HepG2 (cell line): ENCODE data around the gene COPS8. TPM values are rescaled to one million over a fixed set of nuclear protein-coding genes. Genes with fewer than 3 reads are reported as not detected.

Experiments
- ASH2L ChIP-seq: fragments of 300-600, 200-600 bp; sonication (generic); IDR thresholded peaks from 2 replicates; pipeline ENCODE4 v1.7.0; 2017; ENCODE audit warnings: low read depth, mild to moderate bottlenecking, moderate library complexity, mixed read lengths, low read length; ENCODE audit not compliant: insufficient read length
- EHMT2 ChIP-seq: fragments of 200-600 bp; sonication (generic); IDR thresholded peaks from 2 replicates; pipeline ENCODE4 v1.7.0; 2017; ENCODE audit warnings: antibody characterized with exemption, low read depth, low read length, borderline replicate concordance
- FUBP1 ChIP-seq: sonication (generic); formaldehyde crosslinking; IDR thresholded peaks from 2 replicates; pipeline ENCODE4 v1.5.1; 2020; ENCODE audit warnings: missing genetic modification reagents, mild to moderate bottlenecking, borderline replicate concordance
- GLI4 ChIP-seq: sonication (generic); formaldehyde crosslinking; IDR thresholded peaks from 2 replicates; pipeline ENCODE4 v1.5.1; 2020; ENCODE audit warnings: missing genetic modification reagents, mild to moderate bottlenecking, moderate library complexity, borderline replicate concordance
- PAX8 ChIP-seq: sonication (generic); formaldehyde crosslinking; IDR thresholded peaks from 2 replicates; pipeline ENCODE4 v1.8.0; 2022; ENCODE audit warnings: mild to moderate bottlenecking, missing genetic modification reagents, borderline replicate concordance
- POLR2AphosphoS5 ChIP-seq: IDR thresholded peaks from 2 replicates; pipeline ENCODE4 v1.6.1; 2012; ENCODE audit warnings: low read depth, low read length
- POLR2G ChIP-seq: fragments of 200-400 bp; formaldehyde crosslinking; IDR thresholded peaks from 2 replicates; pipeline ENCODE4 v1.6.1; 2018; ENCODE audit warnings: mild to moderate bottlenecking, low read depth, low read length, moderate library complexity
- RERE ChIP-seq: IDR thresholded peaks from 2 replicates; pipeline ENCODE4 v1.6.1; 2016; ENCODE audit warnings: low read depth, missing genetic modification reagents, missing compliant biosample characterization
- SMYD3 ChIP-seq: sonication (generic); formaldehyde crosslinking; IDR thresholded peaks from 2 replicates; pipeline ENCODE4 v1.8.1; 2023; ENCODE audit warnings: mild to moderate bottlenecking, missing genetic modification reagents
- WIZ ChIP-seq: sonication (generic); formaldehyde crosslinking; IDR thresholded peaks from 2 replicates; pipeline ENCODE4 v1.5.1; 2020; ENCODE audit warnings: mild to moderate bottlenecking, missing genetic modification reagents
- ZBTB4 ChIP-seq: sonication (generic); formaldehyde crosslinking; IDR thresholded peaks from 2 replicates; pipeline ENCODE4 v1.4.0; 2020; ENCODE audit warnings: missing genetic modification reagents, mild to moderate bottlenecking, borderline replicate concordance
- ZMYM4 ChIP-seq: sonication (generic); formaldehyde crosslinking; IDR thresholded peaks from 2 replicates; pipeline ENCODE4 v1.8.1; 2023; ENCODE audit warnings: mild to moderate bottlenecking, missing genetic modification reagents
- ZNF331 ChIP-seq: sonication (generic); formaldehyde crosslinking; IDR thresholded peaks from 2 replicates; pipeline ENCODE4 v1.4.0; 2020; ENCODE audit warnings: missing genetic modification reagents
- ZNF431 ChIP-seq: sonication (generic); formaldehyde crosslinking; IDR thresholded peaks from 2 replicates; pipeline ENCODE4 v1.9.0; 2022; ENCODE audit warnings: missing genetic modification reagents, low read depth, mild to moderate bottlenecking, borderline replicate concordance
- ZNF550 ChIP-seq: sonication (generic); formaldehyde crosslinking; IDR thresholded peaks from 2 replicates; pipeline ENCODE4 v1.4.0; 2020; ENCODE audit warnings: mild to moderate bottlenecking, missing genetic modification reagents, borderline replicate concordance
- ZNF746 ChIP-seq: sonication (generic); formaldehyde crosslinking; IDR thresholded peaks from 2 replicates; pipeline ENCODE4 v1.8.0; 2022; ENCODE audit warnings: mild to moderate bottlenecking, missing genetic modification reagents
- ZNF878 ChIP-seq: sonication (generic); formaldehyde crosslinking; IDR thresholded peaks from 2 replicates; pipeline ENCODE4 v1.8.1; 2023; ENCODE audit warnings: mild to moderate bottlenecking, missing genetic modification reagents, moderate library complexity
- polyA plus RNA-seq, 8 experiments: library from polyadenylated mRNA; depleted of rRNA in 3 of 8; stranded (reverse) in 7 of 8; unstranded in 1 of 8; fragments of >200 nt; fragmentation: Illumina TruSeq in 4 of 8; extraction: Trizol in 4 of 8; gene quantifications; 2 replicates each; pipeline versions ENCODE4 v1.2.1 to v1.2.3, GENCODE V29; 2011 to 2016; ENCODE audit warnings: low read depth in 4 of 8, missing spikeins in 1 of 8, mixed read lengths in 1 of 8; ENCODE audit not compliant: insufficient read depth in 1 of 8
- total RNA-seq, 5 experiments: library from RNA; depleted of rRNA; stranded (reverse); fragments of >200 nt; fragmentation: Illumina TruSeq; extraction: Trizol; gene quantifications; 2 replicates each; pipeline ENCODE4 v1.2.3, GENCODE V29; 2016; ENCODE audit warnings: low read depth in 1 of 5

The COPS8 gene
- total and polyA plus RNA-seq, 2 of the 13 experiments (the other 11 are each of a cell fraction or from before 2014, with no cell fraction given) = 86.3 to 96.6 TPM

GRCh38 chr2:237085248-237086221 is at the start of gene COPS8 (continued):
- TF ChIP-seq FUBP1 (CRISPR knock-in tag) = no peak
- TF ChIP-seq ZBTB4 (CRISPR knock-in tag) = peak; percentile 95
- TF ChIP-seq ZMYM4 (CRISPR knock-in tag) = peak; percentile 100
- no peak for TF ChIP-seq EHMT2
- TF ChIP-seq ZNF550 (CRISPR knock-in tag) = peak; percentile 97; the same call in 1 of the 2 replicates
- peak; percentile 94 for TF ChIP-seq WIZ (CRISPR knock-in tag)
- TF ChIP-seq ZNF331 (CRISPR knock-in tag) = peak; percentile 96
- no peak; the same call in 1 of the 2 replicates for TF ChIP-seq GLI4
- peak; percentile 98 for TF ChIP-seq ASH2L
- TF ChIP-seq POLR2AphosphoS5 = peak; percentile 95
- TF ChIP-seq POLR2G = peak; percentile 97
- peak; percentile 55 for TF ChIP-seq ZNF431 (CRISPR knock-in tag)
- TF ChIP-seq ZNF746 (CRISPR knock-in tag) = 0 out of 2 replicates have a peak, but pooled peaks have one; percentile 20
- no peak for TF ChIP-seq ZNF878 (CRISPR knock-in tag)
- peak; percentile 82; the same call in 1 of the 2 replicates for TF ChIP-seq SMYD3 (CRISPR knock-in tag)
- peak; percentile 55; the same call in 1 of the 2 replicates for TF ChIP-seq RERE (CRISPR knock-in tag)
- TF ChIP-seq PAX8 (CRISPR knock-in tag) = no peak
